Large intestine (tissue), 3 donors: ENCODE measurements around the gene ZNF33A. TPM values are rescaled to one million over a fixed set of nuclear protein-coding genes. Genes with fewer than 3 reads are reported as not detected.
A peak's percentile ranks its signal among the peaks of the same experiment; 100 is the strongest.
"Not testable (repeated sequence)": the region's sequence is repeated elsewhere in the genome, so short reads cannot be mapped to it uniquely, and the experiment has no call there.

ENCODE experiments used
- DNase-seq, 2 donors: peaks; one replicate each; pipeline versions ENCODE4 v3.0.0 to v3.0.0-alpha.2; 2013
- H3K27ac ChIP-seq: one replicate; pipeline ENCODE4 v1.5.1; 2013; ENCODE audit warnings: low read length
- H3K27me3 ChIP-seq: 2 replicates; pipeline ENCODE4 v1.6.1; 2013; ENCODE audit warnings: low read length; ENCODE audit not compliant: control insufficient read depth, insufficient read depth
- H3K36me3 ChIP-seq: 2 replicates; pipeline ENCODE4 v1.6.1; 2013; ENCODE audit warnings: low read length; ENCODE audit not compliant: control insufficient read depth, insufficient read depth
- H3K4me1 ChIP-seq: one replicate; pipeline ENCODE4 v1.6.1; 2013; ENCODE audit warnings: low read length; ENCODE audit not compliant: control insufficient read depth, insufficient read depth
- H3K4me3 ChIP-seq: one replicate; pipeline ENCODE4 v1.5.1; 2013; ENCODE audit warnings: low read length
- H3K9me3 ChIP-seq: one replicate; pipeline ENCODE4 v1.6.1; 2013; ENCODE audit warnings: mild to moderate bottlenecking, low read depth, low read length, moderate library complexity; ENCODE audit not compliant: control insufficient read depth
- WGBS: methylation state at CpG from one replicate; pipeline ENCODE4 v1.1.5; 2013; ENCODE audit warnings: low lambda C conversion rate; ENCODE audit not compliant: insufficient coverage; 5-methylcytosine and 5-hydroxymethylcytosine counted together
- polyA plus RNA-seq: library from polyadenylated mRNA; unstranded; fragments of 120-200 nt; gene quantifications from one replicate; pipeline ENCODE4 v1.2.1, GENCODE V29; 2013

The ZNF33A gene
- polyA plus RNA-seq, 1 donor = 40.9 TPM

GRCh38 chr10:38093318-38093717 lies 82.8 kb downstream of the ZNF33A start:
- DNase-seq = not testable (repeated sequence)
- H3K4me3 ChIP-seq = peak overlapping the region; percentile 78

DNA sequence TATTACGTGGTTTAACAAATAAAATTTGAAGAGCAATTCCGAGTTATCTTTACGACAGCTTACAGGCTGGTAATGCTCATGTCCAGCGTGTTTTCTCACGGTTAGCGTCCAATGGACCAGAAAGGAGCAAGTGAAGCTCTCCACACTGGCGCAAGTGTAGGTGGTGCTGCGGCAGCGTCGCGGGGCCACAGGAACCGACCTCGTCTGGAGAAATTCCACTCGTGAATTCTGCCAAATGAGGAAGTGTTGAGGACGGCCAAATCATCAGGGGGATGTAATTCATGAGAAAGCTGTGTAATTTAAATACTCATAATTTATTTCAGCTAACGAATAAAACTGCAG lies 83.3 kb downstream of the ZNF33A start:
- H3K4me3 ChIP-seq = peak overlapping the region; percentile 78
- H3K27ac ChIP-seq = no peak overlapping the region
- no peaks in the 10 kb centered on the region for H3K9me3 ChIP-seq
- no peaks in the 10 kb centered on the region for H3K27me3 ChIP-seq
- no CpG with 5 or more reads among the region's 16 CpGs for WGBS
- DNase-seq = no peak
- H3K36me3 ChIP-seq = peaks cover 15% of the 10 kb centered on the region
- no peaks in the 10 kb centered on the region for H3K4me1 ChIP-seq

More at GRCh38 chr10:38093318-38093717, 82.8 kb downstream of the ZNF33A start:
- peaks cover 15% of the 10 kb centered on the region for H3K36me3 ChIP-seq
- not testable (repeated sequence) for H3K9me3 ChIP-seq, H3K4me1 ChIP-seq, H3K27me3 ChIP-seq, H3K27ac ChIP-seq
- 88% methylated on average over 3 of the region's 15 CpGs for WGBS

DNA sequence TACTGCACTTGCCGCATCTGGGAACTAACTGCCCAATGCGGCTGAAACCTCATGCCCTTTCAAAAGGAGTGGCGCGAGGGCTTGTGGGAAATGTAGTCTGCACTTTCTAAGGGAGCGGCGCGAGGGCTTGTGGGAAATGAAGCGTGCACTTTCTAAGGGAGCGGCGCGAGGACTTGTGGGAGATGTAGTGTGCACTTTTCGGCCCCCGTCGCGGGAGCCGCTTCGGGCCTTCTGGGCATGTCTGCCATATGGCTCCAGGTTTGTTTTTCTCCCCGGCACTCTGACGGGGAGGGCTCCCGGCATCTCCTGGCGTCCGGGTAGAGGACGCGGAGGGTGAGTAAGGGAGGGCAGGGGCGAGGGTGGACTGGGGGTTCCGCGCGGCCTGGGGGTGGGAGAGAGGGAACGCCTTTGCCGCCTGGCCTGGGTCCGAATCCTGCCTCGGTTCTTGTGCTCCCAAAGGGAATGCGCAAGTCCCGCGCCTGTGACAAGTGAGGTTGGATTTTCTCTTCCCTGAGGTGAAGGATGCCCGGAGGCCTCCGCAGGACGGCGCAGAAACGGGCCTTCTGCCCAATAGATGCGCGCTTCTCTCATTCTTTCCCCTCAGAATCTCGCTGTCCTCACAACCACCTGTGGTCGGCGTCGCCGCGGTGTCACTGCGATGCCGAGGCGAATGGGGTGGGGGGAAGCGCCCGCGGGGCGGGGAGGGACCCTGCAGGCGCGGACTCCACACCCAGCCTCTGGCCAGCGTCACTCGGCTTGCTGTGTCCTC lies 83.9 kb downstream of the ZNF33A start, which contains the start of gene ZNF37A:
ZNF37A (plus strand) TSS at position 180 of the 769 bp plus-strand sequence. CDS start 2,281 bp downstream, outside the sequence.
- 0% methylated on average over 1 of the region's 59 CpGs for WGBS
- no peaks in the 10 kb centered on the region for H3K4me1 ChIP-seq
- DNase-seq = peak; percentile 96 to 97

DNA sequence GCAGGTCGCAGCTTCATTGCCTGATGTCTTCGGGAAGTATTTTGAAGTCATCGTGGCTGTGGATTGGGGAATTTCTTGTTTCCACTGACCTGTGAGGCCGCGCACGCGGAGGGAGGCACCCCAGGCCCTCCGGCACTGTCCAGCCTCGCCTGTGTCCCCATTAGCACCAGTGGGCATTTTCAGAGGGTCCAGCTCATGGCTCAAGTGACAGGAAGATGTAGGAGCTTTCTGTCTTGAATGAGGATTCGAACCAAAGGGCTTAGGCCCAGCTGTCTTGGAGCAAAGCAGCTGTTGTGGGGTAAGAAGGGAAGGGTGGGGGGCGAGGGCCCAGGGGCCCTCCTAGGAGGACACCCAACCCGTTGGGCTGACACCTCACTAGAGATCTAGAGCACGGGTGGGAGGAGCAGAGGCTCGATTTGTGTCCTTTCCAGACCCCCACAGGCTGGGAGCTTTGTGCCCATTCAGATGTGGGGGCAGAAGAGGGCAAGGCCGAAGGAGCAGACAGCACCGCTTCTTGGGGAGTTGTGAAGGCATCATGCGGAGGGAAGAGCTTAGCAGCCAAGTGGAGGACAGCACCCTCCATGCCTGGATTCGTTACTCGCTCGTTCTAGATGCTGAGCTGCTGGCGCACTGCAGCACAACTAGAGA lies 84.6 kb downstream of the ZNF33A start:
- peaks cover 15% of the 10 kb centered on the region for H3K36me3 ChIP-seq
- DNase-seq = no peak

More for the DNA sequence above, 83.9 kb downstream of the ZNF33A start, which contains the start of gene ZNF37A:
- Histone ChIP-seq H3K36me3 (peaks cover 15% of the 10 kb centered on the region), H3K27me3 (no peaks in the 10 kb centered on the region), H3K27ac (peak within 1 kb of the TSS; percentile 85), H3K9me3 (no peaks in the 10 kb centered on the region), H3K4me3 (peak within 1 kb of the TSS; percentile 78)

DNA sequence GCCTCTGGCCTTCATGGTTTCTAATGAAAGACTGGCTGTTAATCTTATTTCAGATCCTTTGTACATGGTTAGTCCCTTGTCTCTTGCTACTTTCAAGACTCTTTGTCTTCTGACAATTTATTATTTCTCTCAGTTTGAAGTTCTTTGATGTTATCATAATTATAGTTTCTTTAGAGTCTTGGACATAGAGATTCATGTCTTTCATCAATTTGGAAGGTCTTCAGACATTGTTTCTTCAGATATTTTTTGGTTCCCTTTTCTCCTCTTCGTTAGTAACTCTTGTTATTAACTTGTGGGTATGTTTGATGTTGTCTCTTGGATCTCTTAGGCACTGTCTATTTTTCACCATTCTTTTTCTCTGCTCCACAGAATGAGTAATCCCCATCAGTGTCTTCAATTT lies 92.4 kb downstream of the ZNF33A start:
- no peak overlapping the region for H3K4me3 ChIP-seq
- no peak for DNase-seq
- peaks cover 13% of the 10 kb centered on the region for H3K9me3 ChIP-seq
- H3K36me3 ChIP-seq = peaks cover 19% of the 10 kb centered on the region
- H3K4me1 ChIP-seq = no peaks in the 10 kb centered on the region
- no peaks in the 10 kb centered on the region for H3K27me3 ChIP-seq
- no peak overlapping the region for H3K27ac ChIP-seq
- no CpG with 5 or more reads among the region's 1 CpG for WGBS

More for the DNA sequence above, 84.6 kb downstream of the ZNF33A start:
- 100% methylated on average over 2 of the region's 21 CpGs for WGBS
- Histone ChIP-seq H3K4me3 (peak overlapping the region; percentile 78), H3K9me3 (no peaks in the 10 kb centered on the region), H3K27ac (peak overlapping the region; percentile 85), H3K27me3 (no peaks in the 10 kb centered on the region), H3K4me1 (no peaks in the 10 kb centered on the region)

- peaks cover 19% of the 10 kb centered on the region for H3K36me3 ChIP-seq
- H3K9me3 ChIP-seq = peaks cover 18% of the 10 kb centered on the region
- no peak for DNase-seq
- WGBS = no CpG with 5 or more reads among the region's 3 CpGs
- no peaks in the 10 kb centered on the region for H3K4me1 ChIP-seq
- no peak overlapping the region for H3K4me3 ChIP-seq
- H3K27ac ChIP-seq = no peak overlapping the region
- H3K27me3 ChIP-seq = no peaks in the 10 kb centered on the region
These were observed 93.3 kb downstream of the ZNF33A start for GRCh38 chr10:38103756-38104155.

DNA sequence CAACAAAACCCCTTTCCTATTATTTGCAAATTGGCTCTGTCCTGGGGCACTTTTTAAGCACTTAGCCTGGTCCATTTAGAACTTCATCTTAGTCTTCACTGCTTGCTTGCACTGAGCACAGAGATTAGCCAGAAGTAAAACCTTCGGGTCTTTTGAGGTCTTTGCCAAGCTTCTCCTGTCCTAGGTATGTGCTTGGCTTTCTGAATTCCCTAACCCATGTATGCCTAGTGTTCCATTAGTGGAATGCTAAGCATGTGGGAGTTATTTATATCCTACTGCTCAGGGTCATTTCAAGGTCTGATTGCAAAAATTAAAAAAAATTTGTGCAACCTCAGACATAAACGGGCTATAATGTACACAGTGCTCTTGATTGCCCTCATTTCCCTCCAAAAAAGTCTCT lies 101.7 kb downstream of the ZNF33A start:
- H3K4me3 ChIP-seq = no peak overlapping the region
- DNase-seq = no peak
- H3K4me1 ChIP-seq = no peaks in the 10 kb centered on the region
- WGBS = 100% methylated on average over 1 of the region's 2 CpGs
- H3K27ac ChIP-seq = no peak overlapping the region
- peaks cover 16% of the 10 kb centered on the region for H3K9me3 ChIP-seq
- peaks cover 23% of the 10 kb centered on the region for H3K36me3 ChIP-seq
- H3K27me3 ChIP-seq = no peaks in the 10 kb centered on the region

Other genes with a start within 250 kb of the ZNF33A start
- 25.1 TPM for gene ZNF248, start 153.1 kb upstream of the ZNF33A start, polyA plus RNA-seq
- gene ZNF25, start 34.0 kb upstream of the ZNF33A start, polyA plus RNA-seq = 7.0 TPM
- gene ZNF37A, start 83.7 kb downstream of the ZNF33A start, polyA plus RNA-seq = 12.9 TPM